AML-193 (cell line): Measurements from ENCODE around the gene CRYBG3.
"Not testable (repeated sequence)": the region's sequence is repeated elsewhere in the genome, so short reads cannot be mapped to it uniquely, and the experiment has no call there.

Experiments
- DNase-seq, 2 experiments: peaks; one replicate each; lab custom pipeline; 2025; lab: John Stamatoyannopoulos, UW

Gene CRYBG3

DNA sequence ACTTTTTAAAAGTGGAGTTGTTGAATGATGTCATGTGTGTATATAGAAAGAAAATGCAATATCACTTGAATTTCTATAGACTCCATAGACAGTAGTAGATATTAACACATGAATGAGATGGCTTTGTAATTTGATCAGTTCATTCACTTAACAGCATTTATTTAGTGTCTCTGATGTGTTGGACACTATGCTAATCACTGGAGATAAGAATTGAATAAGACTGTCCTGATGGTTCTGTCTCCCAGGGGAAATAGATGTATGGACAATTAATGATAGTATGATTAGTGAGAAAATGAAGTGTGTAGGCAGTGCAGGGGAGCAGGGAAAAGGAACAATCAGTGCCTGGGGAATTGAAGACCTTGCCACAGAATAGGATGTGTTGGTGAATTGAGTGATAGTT, 77.5 kb downstream of the CRYBG3 start:
- no peak for DNase-seq

DNA sequence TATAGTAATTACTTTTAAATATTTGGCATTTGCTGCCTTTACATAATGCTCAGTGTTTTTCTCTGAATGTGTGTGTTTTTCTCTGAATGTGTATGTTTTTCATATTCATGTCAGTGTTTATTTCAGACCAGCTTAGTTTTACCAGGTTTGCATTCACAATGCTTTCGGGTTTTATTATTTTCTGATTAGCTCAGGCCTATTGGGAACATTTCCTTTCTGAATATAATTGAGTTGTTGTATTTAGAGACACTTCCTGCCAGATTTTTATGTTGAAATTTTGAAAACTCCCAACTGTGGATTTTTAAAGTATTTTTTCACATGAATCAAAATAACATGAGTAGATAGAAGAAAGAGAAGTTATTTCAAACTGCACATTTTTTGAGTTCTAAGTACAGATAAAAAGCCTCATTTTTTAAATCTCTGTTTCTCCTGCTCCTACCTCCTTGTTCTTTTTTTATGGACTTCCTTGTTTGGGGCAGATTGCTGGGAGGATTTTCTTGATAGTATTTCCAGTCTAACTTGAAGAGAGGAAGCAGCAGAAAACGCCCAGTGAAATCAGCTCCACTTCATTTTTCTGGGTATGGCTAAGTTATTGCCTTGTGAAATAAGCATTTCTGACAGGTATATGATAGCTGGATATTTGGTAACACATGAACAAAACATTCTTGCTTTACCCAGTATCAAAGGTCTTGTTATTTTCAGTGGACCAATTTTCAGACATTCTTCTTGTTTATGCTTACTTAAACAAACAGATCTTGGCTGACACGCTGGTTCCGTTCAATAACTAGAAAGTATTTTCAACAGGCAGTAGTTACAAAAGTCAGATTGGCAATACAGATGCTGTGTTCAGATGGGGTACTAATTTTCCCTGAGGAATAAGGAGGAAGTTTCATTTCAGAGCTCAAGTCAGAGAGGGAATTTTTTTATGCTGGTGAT, 79.8 kb downstream of the CRYBG3 start:
- no peak for DNase-seq

DNA sequence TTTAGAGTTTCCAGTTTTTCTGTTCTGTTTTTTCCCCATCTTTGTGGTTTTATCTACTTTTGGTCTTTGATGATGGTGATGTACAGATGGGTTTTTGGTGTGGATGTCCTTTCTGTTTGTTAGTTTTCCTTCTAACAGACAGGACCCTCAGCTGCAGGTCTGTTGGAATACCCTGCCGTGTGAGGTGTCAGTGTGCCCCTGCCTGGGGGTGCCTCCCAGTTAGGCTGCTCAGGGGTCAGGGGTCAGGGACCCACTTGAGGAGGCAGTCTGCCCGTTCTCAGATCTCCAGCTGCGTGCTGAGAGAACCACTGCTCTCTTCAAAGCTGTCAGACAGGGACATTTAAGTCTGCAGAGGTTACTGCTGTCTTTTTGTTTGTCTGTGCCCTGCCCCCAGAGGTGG, 88.0 kb downstream of the CRYBG3 start:
- not testable (repeated sequence) for DNase-seq

DNA sequence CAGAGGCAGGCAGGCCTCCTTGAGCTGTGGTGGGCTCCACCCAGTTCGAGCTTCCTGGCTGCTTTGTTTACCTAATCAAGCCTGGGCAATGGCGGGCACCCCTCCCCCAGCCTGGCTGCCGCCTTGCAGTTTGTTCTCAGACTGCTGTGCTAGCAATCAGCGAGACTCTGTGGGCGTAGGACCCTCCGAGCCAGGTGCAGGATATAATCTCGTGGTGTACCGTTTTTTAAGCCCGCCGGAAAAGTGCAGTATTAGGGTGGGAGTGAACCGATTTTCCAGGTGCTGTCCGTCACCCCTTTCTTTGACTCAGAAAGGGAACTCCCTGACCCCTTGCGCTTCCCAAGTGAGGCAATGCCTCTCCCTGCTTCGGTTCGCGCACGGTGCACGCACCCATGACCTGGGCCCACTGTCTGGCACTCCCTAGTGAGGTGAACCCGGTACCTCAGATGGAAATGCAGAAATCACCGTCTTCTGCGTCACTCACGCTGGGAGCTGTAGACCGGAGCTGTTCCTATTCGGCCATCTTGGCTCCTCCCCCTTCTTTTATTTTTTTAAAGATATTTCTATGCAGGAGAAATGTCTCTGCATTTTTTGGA, 88.5 kb downstream of the CRYBG3 start:
- DNase-seq, result not testable (repeated sequence)

DNA sequence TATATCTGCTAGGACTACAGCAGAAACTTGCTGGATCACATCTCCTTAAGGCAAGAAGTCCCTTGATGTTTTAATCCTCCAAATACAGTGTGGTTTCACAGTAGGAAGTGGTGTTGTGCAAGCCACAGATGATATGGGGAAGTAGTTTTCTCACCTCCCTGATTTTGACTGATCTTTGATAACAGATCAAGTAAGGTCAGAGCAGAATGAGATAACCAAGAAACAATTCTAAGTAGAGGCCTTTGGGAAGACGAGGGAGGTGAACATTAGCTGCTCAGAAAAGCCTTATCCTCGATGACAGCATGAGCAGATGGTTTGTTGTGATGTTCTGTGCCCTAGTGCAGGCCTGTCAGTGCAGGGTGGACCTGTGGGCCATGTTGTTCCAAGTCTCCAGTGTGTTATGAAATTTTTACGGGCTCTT, 89.1 kb downstream of the CRYBG3 start:
- DNase-seq, result no peak

DNA sequence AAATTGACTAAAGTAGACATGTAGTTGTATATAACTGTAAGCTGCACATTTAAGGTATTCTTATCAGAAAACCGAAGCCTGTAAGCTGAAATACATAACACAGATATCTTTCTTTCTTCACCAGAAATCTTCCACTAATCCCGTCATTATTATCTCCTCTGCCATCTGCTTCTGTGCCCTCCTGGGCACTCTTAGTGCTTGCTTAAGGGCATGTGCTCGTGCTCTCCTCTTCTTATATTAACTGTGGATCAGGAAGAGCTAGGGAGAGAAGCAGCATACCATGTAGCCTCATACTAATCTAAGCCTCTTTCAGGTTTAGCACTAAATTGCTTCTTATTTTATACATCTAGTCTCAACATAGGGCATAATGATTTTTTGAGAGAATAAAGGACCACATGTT, 89.6 kb downstream of the CRYBG3 start:
- no peak for DNase-seq

DNA sequence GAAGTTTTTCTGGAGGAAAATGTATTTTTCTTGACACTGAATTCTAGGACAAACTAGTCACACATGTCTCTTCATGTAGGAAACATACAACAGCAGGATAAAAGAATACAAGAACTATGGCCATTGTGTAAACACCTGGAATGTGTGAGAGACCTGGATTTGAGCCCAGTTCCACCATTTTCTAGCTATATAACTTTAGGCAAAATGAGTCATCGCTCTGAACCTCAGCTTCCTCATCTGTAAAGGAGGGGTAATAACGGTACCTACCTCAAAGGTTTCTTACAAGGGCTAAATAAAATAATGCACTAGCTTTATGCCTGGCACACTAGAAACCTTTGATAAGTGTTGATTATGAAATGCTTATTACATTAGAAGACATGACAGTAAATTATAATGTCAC, 92.6 kb downstream of the CRYBG3 start:
- DNase-seq, result no peak

DNA sequence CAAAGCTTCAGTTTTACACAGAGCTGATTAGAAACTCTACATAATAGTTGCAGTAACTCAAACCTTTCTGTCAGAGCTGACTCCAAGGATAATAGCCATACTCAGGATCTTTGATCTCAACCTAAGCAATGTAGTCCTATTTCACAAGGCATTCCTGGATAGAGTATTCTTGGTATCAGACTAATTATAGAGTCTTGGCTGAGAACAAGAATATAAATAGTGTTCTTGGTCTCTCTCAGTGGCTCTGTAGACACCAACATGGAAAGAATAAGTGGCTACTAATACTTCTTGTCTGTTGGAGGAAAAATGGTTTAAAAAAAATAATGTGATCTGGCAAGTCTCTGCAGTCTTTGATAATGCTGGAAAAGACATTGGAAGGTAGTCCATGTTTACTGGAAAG, 94.8 kb downstream of the CRYBG3 start:
- DNase-seq, result no peak

DNA sequence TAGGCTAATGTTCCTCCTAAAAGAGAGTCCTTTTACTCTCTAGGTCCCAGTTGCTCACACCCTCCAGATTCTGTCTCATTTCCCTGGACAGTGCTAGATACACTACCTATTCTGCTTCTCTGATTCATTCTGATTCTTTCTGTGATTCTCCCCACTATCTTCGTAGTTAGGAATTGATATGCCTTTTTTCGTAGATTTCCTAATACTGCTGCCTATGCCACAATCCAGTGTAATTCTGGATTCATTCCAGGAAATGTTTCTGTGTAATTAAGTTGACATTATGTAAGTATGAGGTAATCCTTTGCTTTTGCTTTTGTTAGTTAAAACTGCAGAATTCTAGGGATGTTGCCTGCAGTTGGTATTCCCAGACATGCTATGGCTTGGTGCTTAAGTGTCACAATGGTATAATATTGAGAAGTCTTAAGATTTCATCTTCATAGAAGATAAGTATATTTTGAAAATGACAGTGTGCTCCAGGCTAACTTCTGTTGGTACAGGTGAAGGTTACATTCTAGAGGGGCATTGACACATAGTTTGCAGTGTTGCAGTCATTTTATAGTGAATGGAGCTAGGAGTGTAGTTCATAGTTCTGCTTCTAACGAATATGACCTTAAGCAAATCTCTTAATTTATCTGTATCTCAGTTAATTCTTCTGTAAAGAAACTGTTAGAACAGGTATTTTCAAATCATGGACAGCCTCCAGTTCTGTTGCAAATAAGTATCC, 96.2 kb downstream of the CRYBG3 start:
- DNase-seq, result no peak

DNA sequence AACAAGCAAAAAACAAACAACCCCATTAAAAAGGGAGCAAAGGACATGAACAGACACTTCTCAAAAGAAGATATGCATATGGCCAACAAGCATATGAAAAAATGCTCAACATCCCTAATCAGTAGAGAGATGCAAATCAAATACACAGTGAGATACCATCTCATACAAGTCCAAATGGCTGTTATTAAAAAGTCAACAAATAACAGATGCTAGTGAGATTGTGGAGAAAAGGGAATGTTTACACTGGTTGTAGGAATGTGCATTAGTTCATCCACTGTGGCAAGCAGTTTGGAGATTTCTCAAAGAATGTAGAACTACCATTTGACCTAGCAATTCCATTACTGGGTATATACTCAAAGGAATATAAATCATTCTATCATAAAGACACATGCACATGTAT, 105.9 kb downstream of the CRYBG3 start:
- DNase-seq, result no peak

DNA sequence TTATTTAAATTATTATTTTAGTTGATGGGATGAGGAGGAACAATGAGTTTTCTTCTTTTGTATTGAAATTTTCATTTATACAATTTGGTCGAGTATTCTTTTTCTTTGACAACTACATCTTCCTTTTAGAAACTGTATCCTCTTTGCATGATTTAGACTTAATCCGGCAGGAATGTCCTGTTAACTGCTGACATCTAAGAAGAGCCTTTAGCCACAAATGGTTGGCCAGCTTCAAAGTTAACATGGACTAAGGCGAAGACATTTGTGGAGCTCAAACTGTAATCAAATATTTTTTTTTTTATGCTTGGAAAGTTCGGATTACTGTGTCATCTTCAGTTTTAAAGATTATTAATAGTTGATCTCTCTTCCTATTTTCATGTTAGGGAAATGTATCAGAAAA, 107.2 kb downstream of the CRYBG3 start:
- DNase-seq, result no peak

DNA sequence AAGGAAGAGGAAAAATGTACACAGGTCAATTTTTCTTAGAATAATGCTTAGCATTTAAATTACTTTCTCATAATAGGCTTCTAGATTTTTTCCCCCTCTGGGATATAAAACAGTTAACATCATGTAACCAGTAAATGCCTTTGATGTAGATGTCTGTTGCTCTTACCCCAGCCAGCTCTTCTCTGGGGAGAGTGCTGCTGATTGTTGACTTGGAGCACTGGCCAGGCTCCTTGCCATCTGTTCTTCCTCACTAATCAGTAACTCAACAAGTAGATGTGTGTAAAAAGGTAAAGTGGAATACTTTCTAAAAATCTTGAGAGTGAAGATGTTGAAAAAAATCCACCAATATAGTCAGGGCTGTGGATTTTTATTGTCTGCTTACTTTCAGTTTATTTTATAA, 108.2 kb downstream of the CRYBG3 start:
- no peak for DNase-seq

DNA sequence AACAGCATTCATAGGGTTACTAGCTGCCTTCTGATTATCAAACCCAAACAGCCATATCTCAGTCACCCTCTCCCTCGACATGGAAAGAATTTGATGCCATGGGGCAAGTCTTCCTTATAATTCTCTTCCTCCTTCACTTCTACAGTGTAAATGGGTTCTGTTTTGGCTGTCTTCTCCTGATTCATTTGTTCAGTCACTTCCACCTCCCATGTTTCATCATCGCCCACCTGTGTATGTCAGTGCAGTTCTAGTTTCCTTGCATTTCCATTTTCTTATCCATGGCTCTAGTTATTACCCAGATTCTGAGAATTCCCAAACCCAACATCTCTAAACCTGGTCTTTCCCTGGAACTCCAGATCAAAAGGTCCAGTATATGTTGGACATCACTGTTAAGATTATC, 109.4 kb downstream of the CRYBG3 start:
- no peak for DNase-seq

DNA sequence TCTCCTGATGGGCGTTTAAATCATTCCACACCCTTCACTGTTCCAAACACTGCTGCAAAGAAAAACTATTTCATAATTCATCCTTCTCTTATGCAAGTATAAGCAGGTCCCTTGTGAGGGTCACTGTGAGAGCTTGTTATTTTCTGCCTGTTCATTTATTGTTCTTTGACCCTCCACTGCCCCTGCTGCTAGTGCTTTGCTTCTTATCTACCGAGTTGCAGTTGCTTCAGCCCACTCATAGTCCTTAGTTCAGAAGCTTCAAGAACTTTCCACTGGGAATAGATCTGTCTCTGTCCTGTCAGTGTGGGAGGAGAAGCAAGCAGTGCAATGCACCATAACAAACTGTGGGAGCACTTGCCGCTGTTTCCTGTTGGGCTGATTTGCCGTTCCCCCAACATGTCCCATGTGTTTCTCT, 110.6 kb downstream of the CRYBG3 start:
- DNase-seq, result no peak

DNA sequence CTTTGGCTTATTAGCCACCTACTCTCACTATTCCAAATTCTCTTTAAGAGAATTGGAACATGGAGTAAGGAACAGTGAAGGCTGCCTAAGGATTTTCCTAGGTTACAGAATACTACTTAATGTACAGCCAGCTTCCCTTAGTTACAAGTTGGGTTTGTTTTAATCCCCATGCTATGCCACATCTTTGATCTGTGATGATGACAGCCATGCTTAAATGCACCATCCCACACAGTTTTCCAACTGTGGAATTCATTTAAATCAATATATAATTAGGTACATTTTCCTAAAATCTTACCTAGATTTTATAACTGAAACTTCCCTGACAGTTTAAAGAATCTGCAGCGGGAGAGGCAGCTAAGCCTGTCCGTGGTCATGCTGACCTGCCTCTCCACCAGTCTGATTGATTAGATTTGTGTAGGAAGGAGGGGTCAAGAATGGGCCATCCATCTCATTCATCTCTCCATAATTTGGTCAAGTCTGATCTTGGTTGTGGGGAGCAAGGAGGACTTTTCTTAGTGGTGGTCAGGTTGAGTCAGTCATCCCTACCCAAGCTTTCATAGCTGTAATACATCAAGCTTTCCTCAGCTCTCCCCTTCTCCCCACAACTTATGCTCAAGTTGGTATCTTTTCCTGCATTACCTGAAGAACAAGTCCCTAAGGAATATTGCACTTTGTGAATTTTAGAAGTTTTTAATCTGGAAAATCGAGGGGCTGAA, 113.3 kb downstream of the CRYBG3 start:
- DNase-seq, result no peak

DNA sequence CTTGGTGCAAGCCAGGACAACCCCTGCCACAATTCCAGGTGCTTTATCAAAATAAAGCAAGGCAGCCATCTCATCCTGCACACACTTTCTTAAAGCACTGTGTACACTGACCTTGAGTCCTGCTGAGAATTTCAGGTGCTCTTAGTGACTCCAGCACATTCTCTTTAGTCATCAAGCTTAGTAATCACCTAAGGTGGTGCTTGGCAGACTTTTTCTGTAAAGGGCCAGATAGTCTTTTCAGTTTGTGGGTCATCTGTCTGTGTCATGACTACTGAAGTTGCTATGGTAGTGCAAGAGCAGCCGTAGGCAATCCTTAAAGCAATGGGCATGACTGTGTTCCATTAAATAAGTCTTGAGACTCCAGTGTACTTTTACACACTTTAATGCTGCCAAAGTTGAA, 114.0 kb downstream of the CRYBG3 start:
- DNase-seq, result no peak

DNA sequence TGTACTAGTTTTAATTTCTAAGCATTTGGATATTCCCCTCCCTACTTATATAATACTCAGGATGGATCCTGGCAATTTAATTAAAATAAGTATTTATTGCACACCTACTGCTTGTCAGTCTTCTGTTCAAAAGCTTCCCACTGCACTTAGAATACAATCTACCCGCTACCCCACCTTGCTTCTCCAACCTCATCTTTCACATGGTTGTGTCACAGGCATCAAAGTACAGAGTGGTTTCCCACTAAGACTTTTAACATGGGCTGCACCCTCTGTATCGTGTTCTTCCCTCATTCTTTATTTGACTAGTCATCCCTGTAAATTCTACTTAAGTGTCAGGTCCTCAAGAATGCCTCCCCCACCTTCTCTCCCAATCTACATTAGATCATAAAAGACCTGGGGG, 115.4 kb downstream of the CRYBG3 start:
- DNase-seq, result no peak

DNA sequence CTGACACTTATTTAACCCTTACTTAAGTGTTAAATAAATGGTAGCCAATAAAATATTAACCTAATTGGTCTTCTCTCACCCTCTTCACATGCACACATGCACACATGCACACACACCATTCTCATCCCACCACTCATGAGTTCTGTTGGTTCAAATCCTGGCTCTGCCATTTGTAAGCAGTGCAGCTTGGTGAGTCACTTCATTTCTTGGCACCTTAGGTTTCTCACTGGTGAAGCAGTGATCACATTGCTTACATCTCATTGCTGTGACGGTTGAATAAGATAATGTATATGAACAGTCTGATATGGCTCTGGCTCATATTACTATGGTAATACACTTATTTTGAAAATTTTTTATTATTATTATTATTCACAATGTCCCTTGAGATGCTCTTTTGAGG, 116.6 kb downstream of the CRYBG3 start:
- DNase-seq, result no peak

DNA sequence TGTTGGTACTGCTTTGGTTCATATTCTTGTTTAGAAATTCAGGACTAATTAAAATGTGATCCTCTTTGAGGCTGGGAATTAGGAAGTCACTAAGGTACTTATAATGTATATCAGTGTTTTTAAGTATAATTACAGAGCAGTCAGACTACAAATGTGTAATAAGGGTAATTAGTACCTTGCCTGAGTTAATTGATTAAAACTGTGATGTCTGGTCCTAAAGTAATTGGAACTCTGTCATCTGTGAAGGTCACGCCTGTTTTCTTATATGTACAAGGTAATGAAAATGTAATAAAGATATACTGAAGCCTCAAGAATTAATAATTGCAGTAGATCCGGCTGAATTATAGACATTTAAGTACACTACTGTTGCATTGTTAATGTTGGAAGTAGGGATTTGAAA, 117.6 kb downstream of the CRYBG3 start:
- no peak for DNase-seq

DNA sequence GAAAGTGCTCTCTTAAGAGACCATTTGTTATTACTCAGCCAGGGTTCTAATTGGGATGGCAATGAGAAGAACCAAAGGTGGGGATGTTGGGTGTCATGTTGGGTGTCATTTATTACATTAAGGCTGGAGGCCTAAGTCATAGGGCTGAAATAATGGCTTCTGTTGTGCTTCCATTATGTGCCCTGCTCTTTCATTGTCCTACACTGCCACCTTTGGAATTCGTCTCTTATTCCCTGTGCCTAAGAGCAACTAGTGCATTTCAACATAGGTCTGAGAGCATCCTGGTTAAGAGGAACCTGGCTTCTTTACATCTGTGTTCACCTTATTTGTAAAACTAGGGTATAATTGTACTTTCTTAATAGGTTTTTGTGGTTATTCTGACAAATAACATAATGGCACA, 118.2 kb downstream of the CRYBG3 start:
- peak; percentile 11 to 21 for DNase-seq

DNA sequence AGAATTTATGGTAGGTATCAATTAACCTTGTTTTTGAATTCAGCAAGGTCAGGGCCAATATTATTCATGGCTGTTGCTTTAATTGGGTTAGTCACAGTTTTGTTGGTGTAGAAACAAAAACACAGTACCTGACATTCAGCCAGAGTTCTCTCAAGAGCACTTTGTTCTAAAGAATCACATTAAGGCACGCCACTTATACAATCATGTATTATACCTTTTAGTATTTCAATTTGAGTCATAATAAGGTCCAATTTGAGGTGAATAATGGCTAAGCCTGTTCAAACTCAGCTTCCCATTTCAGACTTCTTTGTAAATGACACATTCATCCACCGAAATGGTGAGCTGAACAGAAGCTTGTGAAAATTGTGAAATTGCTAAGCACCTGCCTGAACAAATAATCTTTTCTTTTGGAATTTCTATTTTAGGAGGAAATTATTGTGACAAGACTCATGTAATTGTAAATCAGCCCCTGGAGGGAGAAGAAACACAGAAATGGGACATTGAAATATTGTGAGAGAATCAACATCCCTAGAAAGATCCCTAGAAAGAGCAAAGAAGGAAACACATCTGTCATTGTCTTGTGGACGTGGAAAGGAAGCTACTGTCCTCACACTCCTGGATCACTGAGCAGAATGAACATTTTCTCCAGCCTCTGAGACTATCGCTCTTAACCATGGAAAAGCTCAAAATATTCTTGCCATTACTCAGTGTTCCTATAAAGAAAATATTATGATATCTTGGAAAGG, 121.2 kb downstream of the CRYBG3 start:
- no peak for DNase-seq
